ENCODE measurements around the gene MGME1.

MGME1 gene

GRCh38 chr20:17943343-17943742, 25.5 kb upstream of the MGME1 start:
- no peaks in the 10 kb centered on the region for H3K27me3 ChIP-seq (ENCODE audit: insufficient read depth, low read depth, severe bottlenecking)
- peaks cover 60% of the 10 kb centered on the region for H3K36me3 ChIP-seq
- no peak overlapping the region for H3K27ac ChIP-seq
- DNase-seq = no peak
- no peaks in the 10 kb centered on the region for H3K9me3 ChIP-seq (ENCODE audit: severe bottlenecking)
- H3K4me3 ChIP-seq (ENCODE audit: low read depth, low read length) = no peak overlapping the region
- TF ChIP-seq CTCF (IDR thresholded peaks at IDR 0.05; ENCODE audit: low read depth, low read length) = no peak

DNA sequence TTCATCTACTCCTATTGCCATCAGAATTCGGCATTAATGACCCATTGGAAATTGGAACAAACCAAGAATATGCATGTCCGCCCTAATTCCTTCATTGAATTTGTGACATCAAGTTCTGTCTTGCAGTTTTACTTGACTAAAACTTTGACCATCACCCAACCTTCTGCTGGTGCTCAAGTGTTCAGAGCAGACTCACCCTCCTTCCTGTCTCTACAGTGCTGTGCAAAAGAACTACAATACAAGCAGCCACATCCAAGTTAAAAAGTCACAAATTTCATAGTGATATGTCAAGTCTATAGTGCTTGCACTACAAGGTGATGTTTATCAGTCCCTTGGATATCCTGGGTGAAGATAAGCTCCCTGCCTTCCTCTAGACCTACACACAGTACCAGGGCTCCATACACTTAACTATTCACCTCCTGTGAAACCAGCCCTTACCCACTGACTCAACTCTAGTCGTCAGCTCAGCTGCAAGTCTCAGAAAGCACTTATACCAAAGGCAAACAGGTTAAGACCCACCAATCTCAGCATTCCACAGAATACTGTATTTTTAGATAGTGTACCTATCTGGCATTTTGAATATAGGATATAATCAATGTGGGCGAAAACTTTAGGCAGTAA, 23.9 kb upstream of the MGME1 start:
- no peak overlapping the region for H3K4me3 ChIP-seq (ENCODE audit: low read depth, low read length)
- no peak overlapping the region for H3K27ac ChIP-seq
- H3K9me3 ChIP-seq (ENCODE audit: severe bottlenecking) = no peaks in the 10 kb centered on the region
- DNase-seq = no peak
- peaks cover 76% of the 10 kb centered on the region for H3K36me3 ChIP-seq
- no peaks in the 10 kb centered on the region for H3K27me3 ChIP-seq (ENCODE audit: insufficient read depth, low read depth, severe bottlenecking)
- TF ChIP-seq CTCF (IDR thresholded peaks at IDR 0.05; ENCODE audit: low read depth, low read length) = no peak

DNA sequence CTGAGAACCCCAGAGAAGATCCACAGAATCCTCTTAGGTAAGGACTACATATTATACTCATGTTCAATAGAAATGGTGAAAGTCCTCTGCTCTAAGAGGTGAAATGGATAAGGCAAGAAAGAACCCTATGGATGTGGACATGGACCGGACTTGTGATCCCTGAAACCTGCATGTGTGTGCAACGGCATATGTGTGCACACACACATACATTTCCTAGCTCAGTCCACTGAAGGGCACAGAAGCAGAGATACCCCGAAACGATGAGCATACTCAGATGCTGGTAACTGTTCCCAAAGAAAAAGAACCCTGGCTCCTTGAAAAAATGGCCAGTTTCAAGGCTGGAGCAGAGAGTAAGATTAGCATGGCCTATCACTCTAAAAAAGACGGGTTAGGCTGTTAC, 22.8 kb upstream of the MGME1 start:
- DNase-seq = no peak
- Histone ChIP-seq H3K36me3 (peaks cover 87% of the 10 kb centered on the region), H3K27ac (no peak overlapping the region), H3K9me3 (ENCODE audit: severe bottlenecking) (no peaks in the 10 kb centered on the region), H3K4me3 (ENCODE audit: low read depth, low read length) (no peak overlapping the region), H3K27me3 (ENCODE audit: insufficient read depth, low read depth, severe bottlenecking) (no peaks in the 10 kb centered on the region)
- TF ChIP-seq CTCF (IDR thresholded peaks at IDR 0.05; ENCODE audit: low read depth, low read length) = no peak

GRCh38 chr20:17946572-17947473, 22.0 kb upstream of the MGME1 start:
- H3K36me3 ChIP-seq = peaks cover 95% of the 10 kb centered on the region
- no peaks in the 10 kb centered on the region for H3K27me3 ChIP-seq (ENCODE audit: insufficient read depth, low read depth, severe bottlenecking)
- TF ChIP-seq CTCF (IDR thresholded peaks at IDR 0.05; ENCODE audit: low read depth, low read length) = no peak
- no peaks in the 10 kb centered on the region for H3K9me3 ChIP-seq (ENCODE audit: severe bottlenecking)
- no peak for DNase-seq
- H3K4me3 ChIP-seq (ENCODE audit: low read depth, low read length) = no peak overlapping the region
- H3K27ac ChIP-seq = no peak overlapping the region

GRCh38 chr20:17947474-17947815, 21.4 kb upstream of the MGME1 start:
- no peak for DNase-seq
- Histone ChIP-seq H3K27ac (no peak overlapping the region), H3K36me3 (peaks cover 97% of the 10 kb centered on the region), H3K27me3 (ENCODE audit: insufficient read depth, low read depth, severe bottlenecking) (no peaks in the 10 kb centered on the region), H3K9me3 (ENCODE audit: severe bottlenecking) (no peaks in the 10 kb centered on the region), H3K4me3 (ENCODE audit: low read depth, low read length) (no peak overlapping the region)
- no peak for TF ChIP-seq CTCF (IDR thresholded peaks at IDR 0.05; ENCODE audit: low read depth, low read length)
